Esophagus squamous epithelium (tissue), 4 donors: ENCODE measurements around the gene EHHADH.

ENCODE experiments used
- CTCF ChIP-seq, 6 experiments: fragments of 450-650 bp in 4 of 6; fragments of 200-600 bp in 2 of 6; sonication (generic) in 2 of 6; IDR thresholded peaks; one replicate each; pipeline ENCODE4 v1.5.1; 2016 to 2019; ENCODE audit warnings: antibody characterized with exemption in 6 of 6, mild to moderate bottlenecking in 4 of 6, moderate library complexity in 4 of 6
- POLR2A ChIP-seq, 4 donors: fragments of 450-650 bp; IDR thresholded peaks; one replicate each; pipeline ENCODE4 v1.6.1; 2017; ENCODE audit warnings: antibody characterized with exemption in 4 of 4, mild to moderate bottlenecking in 4 of 4, moderate library complexity in 3 of 4

- no peak for TF ChIP-seq CTCF (IDR thresholded peaks at IDR 0.05)
- TF ChIP-seq POLR2A (IDR thresholded peaks at IDR 0.05): no peak
These were observed 45.7 kb downstream of the EHHADH start for GRCh38 chr3:185207931-185208746.
